22Rv1 (cell line): ENCODE data around the gene HSD17B13.

Experiments used
- ZFX ChIP-seq: fragments of 450-650 bp; IDR thresholded peaks from 2 replicates; pipeline ENCODE4 v1.6.1; 2017; ENCODE audit warnings: antibody characterized with exemption, borderline replicate concordance
- TF ChIP-seq, protein P1 (sequence below): fragments of 450-650 bp; IDR thresholded peaks from 2 replicates; pipeline ENCODE4 v1.5.1; 2017; ENCODE audit warnings: mild to moderate bottlenecking

DNA sequence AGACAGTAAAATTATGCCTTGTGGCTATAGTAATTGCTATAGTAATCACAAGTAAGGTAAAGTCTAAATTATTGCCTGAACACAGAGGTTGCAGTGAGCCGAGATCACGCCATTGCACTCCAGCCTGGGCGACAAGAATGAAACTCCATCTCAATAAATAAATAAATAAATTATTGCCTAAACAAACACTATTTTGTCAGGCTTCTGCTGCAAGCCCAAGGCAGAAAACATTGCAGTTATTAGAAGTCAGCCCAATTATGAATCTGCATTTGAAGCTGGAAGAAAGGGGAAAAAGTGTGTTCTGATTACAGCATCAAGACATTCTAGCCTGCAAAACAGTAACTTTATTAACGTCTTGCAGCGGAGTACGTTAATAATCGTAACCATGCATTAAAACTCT lies 17.1 kb downstream of the HSD17B13 start:
- TF ChIP-seq, protein P1, sequence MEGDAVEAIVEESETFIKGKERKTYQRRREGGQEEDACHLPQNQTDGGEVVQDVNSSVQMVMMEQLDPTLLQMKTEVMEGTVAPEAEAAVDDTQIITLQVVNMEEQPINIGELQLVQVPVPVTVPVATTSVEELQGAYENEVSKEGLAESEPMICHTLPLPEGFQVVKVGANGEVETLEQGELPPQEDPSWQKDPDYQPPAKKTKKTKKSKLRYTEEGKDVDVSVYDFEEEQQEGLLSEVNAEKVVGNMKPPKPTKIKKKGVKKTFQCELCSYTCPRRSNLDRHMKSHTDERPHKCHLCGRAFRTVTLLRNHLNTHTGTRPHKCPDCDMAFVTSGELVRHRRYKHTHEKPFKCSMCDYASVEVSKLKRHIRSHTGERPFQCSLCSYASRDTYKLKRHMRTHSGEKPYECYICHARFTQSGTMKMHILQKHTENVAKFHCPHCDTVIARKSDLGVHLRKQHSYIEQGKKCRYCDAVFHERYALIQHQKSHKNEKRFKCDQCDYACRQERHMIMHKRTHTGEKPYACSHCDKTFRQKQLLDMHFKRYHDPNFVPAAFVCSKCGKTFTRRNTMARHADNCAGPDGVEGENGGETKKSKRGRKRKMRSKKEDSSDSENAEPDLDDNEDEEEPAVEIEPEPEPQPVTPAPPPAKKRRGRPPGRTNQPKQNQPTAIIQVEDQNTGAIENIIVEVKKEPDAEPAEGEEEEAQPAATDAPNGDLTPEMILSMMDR = no peak
- no peak for TF ChIP-seq ZFX
